SK-N-DZ (cell line): Measurements from ENCODE around the gene TRPM3.
A peak's percentile ranks its signal among the peaks of the same experiment; 100 is the strongest.
"Not testable (repeated sequence)": the region's sequence is repeated elsewhere in the genome, so short reads cannot be mapped to it uniquely, and the experiment has no call there.

Experiments
- DNase-seq: peaks from one replicate; pipeline ENCODE4 v3.0.0-alpha.2; 2015; ENCODE audit warnings: low spot score

Gene TRPM3

GRCh38 chr9:70673844-70674243 is 447.6 kb downstream of the TRPM3 start:
- no peak for DNase-seq

DNA sequence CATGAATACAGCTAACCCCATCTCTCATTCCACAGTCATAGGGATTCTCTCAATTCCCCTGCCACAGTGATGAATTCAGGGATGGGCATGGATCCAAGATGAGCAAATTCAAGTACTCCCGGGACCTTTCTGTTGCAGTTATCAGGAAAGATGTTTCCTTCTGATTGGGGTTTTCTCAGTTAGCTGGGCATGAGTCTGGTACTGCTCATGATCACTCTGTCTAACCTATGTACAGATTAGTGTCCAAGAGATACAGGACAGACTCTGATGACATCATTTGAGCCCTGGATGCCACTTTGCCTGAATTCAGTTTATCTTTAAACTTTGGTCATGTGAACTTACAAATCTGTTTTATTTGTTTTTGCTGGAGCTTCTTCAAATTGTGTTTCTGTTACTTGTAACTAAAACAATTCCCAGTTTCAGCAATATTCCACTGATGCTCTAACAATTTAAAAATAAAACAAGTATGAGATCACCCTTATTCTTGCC is 449.2 kb downstream of the TRPM3 start:
- peak; percentile 32 for DNase-seq

- DNase-seq: no peak
Observed at GRCh38 chr9:70668751-70669150, 452.7 kb downstream of the TRPM3 start.

DNA sequence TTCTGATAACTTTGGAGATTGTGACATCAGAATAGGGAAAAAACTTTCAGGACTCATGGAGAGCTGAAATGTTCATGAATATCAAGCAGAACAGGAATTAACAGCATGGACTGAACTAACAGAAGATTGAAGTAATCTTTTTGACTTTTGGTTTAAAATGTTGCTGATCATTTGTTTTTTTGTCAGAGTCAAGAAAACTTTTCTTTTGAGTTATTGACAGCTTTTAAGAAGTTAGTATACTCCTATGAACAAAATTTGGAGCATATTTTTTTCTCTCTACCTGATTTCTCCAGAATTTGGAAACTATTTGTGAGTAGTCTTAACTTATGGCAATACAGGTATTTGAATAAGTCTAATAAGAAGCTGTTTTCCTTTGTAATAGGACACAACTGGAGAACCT is 462.7 kb downstream of the TRPM3 start:
- DNase-seq: no peak

DNA sequence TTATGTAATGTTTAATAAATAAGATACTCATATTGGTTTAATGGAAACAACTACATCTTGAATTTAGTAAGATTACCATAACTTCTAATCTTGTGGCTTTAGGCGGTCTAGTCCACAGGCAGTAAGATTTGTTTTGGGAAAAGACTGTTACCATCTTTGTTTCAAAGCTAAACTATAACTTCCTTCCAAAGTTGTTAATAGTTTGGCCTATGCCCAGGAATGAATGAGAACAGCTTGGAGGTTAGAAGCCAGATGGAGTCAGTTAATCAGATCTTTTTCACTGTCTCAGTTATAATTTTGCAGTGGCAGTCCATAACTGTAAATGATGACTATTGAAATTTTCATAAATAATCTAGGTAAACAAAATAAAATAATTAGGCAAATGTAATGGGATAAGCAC is 465.1 kb downstream of the TRPM3 start:
- no peak for DNase-seq

DNA sequence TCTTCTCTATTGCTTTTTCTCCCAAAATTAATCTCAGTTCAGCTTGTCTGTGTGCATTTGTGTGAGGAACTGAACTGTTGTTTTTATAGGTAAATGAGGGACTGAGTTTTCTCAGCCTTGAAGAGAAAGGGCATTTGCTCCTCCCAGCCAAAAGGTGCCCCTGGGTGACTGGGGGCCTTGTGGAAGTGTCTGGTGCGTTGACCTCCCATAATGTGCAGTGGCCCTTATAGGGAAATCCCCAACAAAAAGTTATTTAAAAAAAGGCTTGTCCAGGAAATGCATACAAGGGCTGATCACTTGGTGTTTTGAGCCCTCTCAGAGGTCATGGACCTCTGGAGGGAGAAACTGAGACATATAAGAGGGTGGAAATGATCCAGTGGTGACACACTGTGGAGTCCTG is 467.3 kb downstream of the TRPM3 start:
- no peak for DNase-seq

DNA sequence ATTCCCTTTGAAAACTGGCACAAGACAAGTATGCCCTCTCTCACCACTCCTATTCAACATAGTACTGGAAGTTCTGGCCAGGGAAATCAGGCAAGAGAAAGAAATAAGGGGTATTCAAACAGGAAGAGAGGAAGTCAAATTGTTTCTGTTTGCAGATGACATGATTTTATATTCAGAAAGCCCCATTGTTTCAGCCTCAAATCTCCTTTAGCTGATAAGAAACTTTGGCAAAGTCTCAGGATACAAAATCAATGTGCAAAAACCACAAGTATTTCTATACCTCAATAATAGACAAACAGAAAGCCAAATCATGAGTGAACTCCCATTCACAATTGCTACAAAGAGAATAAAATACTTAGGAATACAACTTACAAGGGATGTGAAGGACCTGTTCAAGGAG is 476.8 kb downstream of the TRPM3 start:
- not testable (repeated sequence) for DNase-seq

DNA sequence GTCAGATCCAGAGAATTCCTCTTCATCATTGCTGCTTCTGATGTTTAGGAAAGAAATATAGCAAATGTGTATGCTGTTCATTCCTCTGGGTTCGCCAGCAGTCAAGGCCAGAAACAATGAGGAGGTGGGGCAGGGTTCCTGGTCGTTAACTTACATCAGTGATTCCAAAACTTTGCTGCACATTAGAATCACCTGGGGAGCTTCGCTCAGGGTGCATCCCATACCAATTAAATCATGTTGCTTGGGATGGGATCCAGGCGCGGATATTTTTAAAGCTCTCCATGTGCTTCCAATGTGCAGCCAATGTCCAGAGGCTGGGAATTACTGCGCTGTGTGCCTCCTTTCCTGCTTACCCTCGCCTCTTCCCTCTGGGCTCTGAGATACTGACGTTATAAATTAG is 479.1 kb downstream of the TRPM3 start:
- DNase-seq: no peak

DNA sequence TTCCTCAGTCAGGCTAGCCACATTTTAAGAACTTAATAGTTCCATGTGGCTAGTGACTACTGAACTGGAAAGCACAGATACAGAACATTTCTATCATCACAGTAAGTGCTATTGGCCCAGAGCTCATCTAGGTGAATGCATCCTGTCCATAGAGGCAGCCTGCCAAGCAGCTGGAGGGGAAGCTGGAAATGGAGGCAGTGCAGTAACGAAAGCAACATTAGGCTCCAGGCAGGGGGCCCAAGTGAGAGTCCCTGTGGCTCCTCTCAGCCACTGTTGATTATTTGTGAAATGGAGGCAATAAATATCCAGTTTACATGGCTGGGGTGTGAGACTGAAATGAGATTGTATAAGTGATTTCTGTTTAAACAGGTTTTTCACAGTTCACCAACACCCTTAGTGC is 479.8 kb downstream of the TRPM3 start:
- DNase-seq: no peak

- no peak for DNase-seq
Observed at GRCh38 chr9:70641031-70641430, 480.4 kb downstream of the TRPM3 start.

GRCh38 chr9:70639853-70640814 is 481.3 kb downstream of the TRPM3 start:
- peak; percentile 68 for DNase-seq

- DNase-seq: no peak
Observed at GRCh38 chr9:70635790-70636189, 485.6 kb downstream of the TRPM3 start.

DNA sequence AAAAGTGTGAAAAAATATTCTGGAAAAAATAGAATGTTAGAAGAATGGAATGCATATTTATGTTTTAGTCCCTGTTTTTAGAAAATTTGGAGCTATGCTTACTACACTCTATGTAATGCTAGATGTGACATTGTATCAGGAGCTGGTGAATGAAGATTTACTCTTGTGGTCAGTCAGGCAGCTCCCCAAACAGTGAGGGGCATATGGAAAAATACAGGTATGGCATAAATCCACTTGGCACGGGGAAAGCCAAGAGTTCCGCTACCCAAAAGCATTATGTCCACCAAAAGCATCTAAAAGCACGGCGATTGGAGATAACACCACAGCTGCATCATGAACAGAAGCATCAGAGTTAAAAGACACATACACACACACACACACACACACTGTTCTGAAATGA is 486.7 kb downstream of the TRPM3 start:
- DNase-seq: no peak

DNA sequence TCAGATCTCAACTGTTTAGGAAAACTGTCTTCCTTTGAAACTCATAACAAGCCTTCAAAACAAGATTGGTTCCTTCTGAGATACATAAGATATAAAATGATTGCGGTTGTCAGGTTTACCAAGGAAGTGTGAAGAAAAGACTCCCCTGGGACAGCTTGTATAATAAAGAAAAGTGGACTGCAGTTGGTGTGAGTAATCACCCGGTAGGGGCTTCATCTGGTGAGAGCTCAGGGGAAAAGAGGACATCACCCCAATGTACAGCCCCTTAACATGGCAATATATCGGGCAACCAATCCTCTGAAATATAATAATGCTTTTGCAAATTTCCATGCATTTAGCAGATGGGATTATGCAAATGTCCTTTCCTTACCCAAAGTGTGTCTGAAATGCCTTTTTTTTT is 490.4 kb downstream of the TRPM3 start:
- no peak for DNase-seq

GRCh38 chr9:70629080-70629685 is 492.2 kb downstream of the TRPM3 start:
- DNase-seq: not testable (repeated sequence)

DNA sequence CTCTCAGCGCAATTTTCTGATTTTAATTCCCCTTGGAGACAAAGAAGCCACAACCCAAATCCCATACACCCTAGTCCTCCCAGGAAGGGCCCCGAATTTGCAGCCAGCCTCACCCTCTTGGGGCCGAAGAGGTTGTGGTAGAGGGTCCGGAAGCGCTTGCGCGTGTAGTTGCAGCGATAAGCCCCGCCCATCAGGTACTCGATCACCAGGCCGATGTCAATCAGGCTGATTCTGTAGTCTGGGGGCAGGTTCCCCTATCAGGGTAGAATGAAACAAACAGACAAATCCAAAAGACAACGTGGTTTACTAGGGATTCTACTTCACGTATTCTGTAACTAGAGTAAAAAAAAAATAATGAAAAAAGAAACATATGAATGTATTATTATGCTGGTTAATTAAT is 496.3 kb downstream of the TRPM3 start:
- DNase-seq: no peak

- no peak for DNase-seq
Observed at GRCh38 chr9:70618784-70619183, 502.6 kb downstream of the TRPM3 start.

GRCh38 chr9:70617033-70617828 is 504.2 kb downstream of the TRPM3 start:
- DNase-seq: no peak

- peak; percentile 35 for DNase-seq
Observed at GRCh38 chr9:70616228-70616990, 505.0 kb downstream of the TRPM3 start.

- peak; percentile 53 for DNase-seq
Observed at GRCh38 chr9:70615464-70616138, 505.8 kb downstream of the TRPM3 start.
